Endothelial cell of umbilical vein (primary cell): ENCODE results near the gene PTPRF. TPM values are rescaled to one million over a fixed set of nuclear protein-coding genes. Genes with fewer than 3 reads are reported as not detected.

Experiments used
- BruUV-seq: library from RNA; stranded (reverse); fragments of 400-500 nt; replicated peaks from 2 replicates; lab custom pipeline; 2021; lab: Mats Ljungman, UMichigan
- CTCF ChIA-PET: fragments of 300-600, 350-600 bp; sonication (Branson Sonifier 250); formaldehyde crosslinking; loops from one replicate; lab custom pipeline; 2021; ENCODE audit warnings: antibody characterized with exemption, inconsistent platforms; lab: Charles Lee
- POLR2A ChIA-PET: fragments of 300-600, 350-600 bp; sonication (Branson Sonifier 250); formaldehyde crosslinking; loops from one replicate; lab custom pipeline; 2021; ENCODE audit warnings: antibody characterized with exemption, inconsistent platforms; lab: Charles Lee
- DNase-seq: peaks from one replicate; pipeline ENCODE4 v3.0.0-alpha.2; 2011; ENCODE audit warnings: low read depth, low spot score
- FAIRE-seq: peaks from 2 replicates; lab custom pipeline; 2011; peaks lifted over from hg19 to GRCh38; lab: Jason Lieb, UNC
- H2AFZ ChIP-seq: 2 replicates; pipeline ENCODE4 v1.6.0; 2012; ENCODE audit warnings: low read depth, low read length, control low read depth, inconsistent platforms
- H3K27ac ChIP-seq: 2 replicates; pipeline ENCODE4 v1.5.1; 2011; ENCODE audit warnings: low read depth, mild to moderate bottlenecking, control low read depth, low read length, moderate library complexity; ENCODE audit not compliant: insufficient read depth
- H3K27me3 ChIP-seq, 2 experiments: 2 replicates each; pipeline versions ENCODE4 v1.6.0 to v1.6.1; 2011; ENCODE audit warnings: low read length in 2 of 2, mixed read lengths in 1 of 2; ENCODE audit not compliant: control insufficient read depth in 2 of 2, insufficient read depth in 2 of 2
- H3K36me3 ChIP-seq, 2 experiments: 2 replicates in 1 of 2; 3 replicates in 1 of 2; pipeline ENCODE4 v1.5.1; 2011; ENCODE audit warnings: low read length in 2 of 2, mild to moderate bottlenecking in 1 of 2, moderate library complexity in 1 of 2; ENCODE audit not compliant: control insufficient read depth in 2 of 2, insufficient read depth in 2 of 2; ENCODE audit errors: extremely low read depth in 1 of 2
- H3K4me1 ChIP-seq: 3 replicates; pipeline ENCODE4 v1.5.1; 2011; ENCODE audit warnings: mild to moderate bottlenecking, low read length; ENCODE audit not compliant: control insufficient read depth, insufficient read depth; ENCODE audit errors: extremely low read depth
- H3K4me2 ChIP-seq: 2 replicates; pipeline ENCODE4 v1.6.1; 2011; ENCODE audit warnings: low read length, control low read depth, mixed read lengths; ENCODE audit not compliant: insufficient read depth
- H3K4me3 ChIP-seq, 3 experiments: fragments of 200-600 bp in 1 of 3; sonication (generic), shearing (Covaris generic) in 1 of 3; replicated peaks in 1 of 3; 2 replicates each; pipeline ENCODE4 v1.5.1; 2011 to 2016; ENCODE audit warnings: control low read depth in 3 of 3, low read length in 3 of 3, mild to moderate bottlenecking in 2 of 3, inconsistent platforms in 1 of 3, low read depth in 1 of 3, moderate library complexity in 1 of 3; ENCODE audit not compliant: insufficient read depth in 1 of 3
- H3K79me2 ChIP-seq: 2 replicates; pipeline ENCODE4 v1.6.0; 2012; ENCODE audit warnings: low read length, inconsistent platforms; ENCODE audit not compliant: control insufficient read depth, insufficient read depth
- H3K9ac ChIP-seq: replicated peaks from 2 replicates; pipeline ENCODE3; 2011; ENCODE audit warnings: low read length, control low read depth; ENCODE audit not compliant: insufficient read depth; ENCODE audit errors: extremely low read depth
- H3K9me1 ChIP-seq: replicated peaks from 3 replicates; pipeline ENCODE4 v1.6.0; 2011; ENCODE audit warnings: mild to moderate bottlenecking, low read length; ENCODE audit not compliant: control insufficient read depth, insufficient read depth; ENCODE audit errors: extremely low read depth
- H3K9me3 ChIP-seq: replicated peaks from 2 replicates; pipeline ENCODE4 v1.5.1; 2012; ENCODE audit warnings: low read length, inconsistent platforms; ENCODE audit not compliant: control insufficient read depth, insufficient read depth
- H4K20me1 ChIP-seq: replicated peaks from 2 replicates; pipeline ENCODE3; 2011; ENCODE audit warnings: mild to moderate bottlenecking, low read length; ENCODE audit not compliant: control insufficient read depth, insufficient read depth; ENCODE audit errors: extremely low read depth
- CTCF ChIP-seq, 2 donors: IDR thresholded peaks; 1 replicate in 1 of 2; 2 replicates in 1 of 2; pipeline ENCODE4 v1.5.1; 2011; ENCODE audit warnings: low read length in 2 of 2, mild to moderate bottlenecking in 2 of 2, moderate library complexity in 2 of 2, control low read depth in 1 of 2, inconsistent platforms in 1 of 2, low read depth in 1 of 2; ENCODE audit not compliant: insufficient read depth in 1 of 2; ENCODE audit errors: extremely low read depth in 1 of 2
- EZH2 ChIP-seq: IDR thresholded peaks from 2 replicates; pipeline ENCODE4 v1.6.1; 2012; ENCODE audit warnings: borderline replicate concordance, low read depth, mild to moderate bottlenecking, moderate library complexity, low read length, inconsistent platforms; ENCODE audit not compliant: severe bottlenecking
- FOS ChIP-seq: IDR thresholded peaks from 2 replicates; pipeline ENCODE4 v1.6.1; 2011; ENCODE audit warnings: mild to moderate bottlenecking, low read length, moderate library complexity, borderline replicate concordance; ENCODE audit not compliant: insufficient read depth
- GATA2 ChIP-seq: IDR thresholded peaks from 2 replicates; pipeline ENCODE4 v1.7.0; 2011; ENCODE audit warnings: low read depth, mild to moderate bottlenecking, moderate library complexity, mixed read lengths, low read length; ENCODE audit not compliant: insufficient read length, insufficient read depth
- JUN ChIP-seq: IDR thresholded peaks from 2 replicates; pipeline ENCODE4 v1.6.1; 2011; ENCODE audit warnings: borderline replicate concordance, low read depth; ENCODE audit not compliant: insufficient read length, insufficient read depth
- MAX ChIP-seq: IDR thresholded peaks from 2 replicates; pipeline ENCODE4 v1.6.1; 2011; ENCODE audit not compliant: insufficient read depth, insufficient read length
- MYC ChIP-seq: IDR thresholded peaks from one replicate; pipeline ENCODE4 v1.6.1; 2011; ENCODE audit warnings: mild to moderate bottlenecking, low read depth, low read length
- POLR2A ChIP-seq: IDR thresholded peaks from 2 replicates; pipeline ENCODE4 v1.6.1; 2012; ENCODE audit warnings: low read depth, mild to moderate bottlenecking, control low read depth, low read length
- POLR2AphosphoS5 ChIP-seq: IDR thresholded peaks from 2 replicates; pipeline ENCODE4 v1.6.1; 2012; ENCODE audit warnings: low read depth, mild to moderate bottlenecking, control low read depth, low read length, moderate library complexity; ENCODE audit not compliant: insufficient read depth
- dilution Hi-C: fragments of 300-500 bp; cut with MboI; formaldehyde crosslinking; loops from one replicate; pipeline ENCODE4 v1.15.0; 2019; ENCODE audit warnings: low sequenced_read_pairs; ENCODE audit not compliant: extremely low pct_ligation_motif_present
- intact Hi-C: fragments of 100-400 bp; cut with micrococcal nuclease; formaldehyde crosslinking; loops from one replicate; pipeline ENCODE4 v1.10.0; 2022
- polyA plus RNA-seq, 4 experiments: library from polyadenylated mRNA; depleted of rRNA in 3 of 4; stranded (reverse) in 3 of 4; unstranded in 1 of 4; fragments of >200 nt; gene quantifications; 2 replicates each; pipeline versions ENCODE4 v1.2.1 to v1.2.3, GENCODE V29; 2011 to 2012; ENCODE audit warnings: missing spikeins in 1 of 4
- total RNA-seq: library from RNA; stranded (reverse); gene quantifications from 2 replicates; pipeline ENCODE4 v1.2.3, GENCODE V29; 2021

The PTPRF gene
- total and polyA plus RNA-seq, 2 donors (not counting 3 experiments of a cell fraction or from before 2014, with no cell fraction given), result 217 to 338 TPM

- no TSS peak for BruUV-seq
Observed at GRCh38 chr1:43583058-43583457, 52.4 kb downstream of the PTPRF start.

More at GRCh38 chr1:43583058-43583457, 52.4 kb downstream of the PTPRF start:
- Histone ChIP-seq H3K27ac (no peak overlapping the region), H3K27me3 (no peaks in the 10 kb centered on the region), H3K9me3 (no peaks in the 10 kb centered on the region), H3K9me1 (no peaks in the 10 kb centered on the region), H3K36me3 (peaks cover 3 to 51% of the 10 kb centered on the region in 2 experiments), H3K4me1 (peaks cover 3% of the 10 kb centered on the region), H2AFZ (no peak overlapping the region), H3K4me3 (no peak overlapping the region), H4K20me1 (no peaks in the 10 kb centered on the region), H3K79me2 (no peaks in the 10 kb centered on the region), H3K9ac (no peak overlapping the region), H3K4me2 (no peak overlapping the region)
- intact Hi-C loops, result loop anchor here (2.0 to 5.0 kb wide), 2 partner anchors 44 to 51 kb away; partner anchors contain the start of gene PTPRF
- ChIA-PET POLR2A (no interaction called here), CTCF (interaction anchor here (1.9 kb wide), 1 partner anchor 29 kb away, joined by 6 read pairs; no protein-coding TSS in a partner anchor)
- no peak for DNase-seq
- dilution Hi-C loops, result no loop called here
- FAIRE-seq, result no peak
- TF ChIP-seq GATA2, result no peak
- no peak for TF ChIP-seq MYC
- TF ChIP-seq POLR2A, result no peak
- TF ChIP-seq POLR2AphosphoS5, result no peak
- no peak for TF ChIP-seq EZH2
- no peak for TF ChIP-seq JUN
- TF ChIP-seq FOS, result no peak
- TF ChIP-seq MAX, result no peak
- no peak for TF ChIP-seq CTCF (IDR thresholded peaks at IDR 0.05; ENCODE audit: extremely low read depth in 1 of 2, insufficient read depth in 1 of 2, low read depth in 1 of 2, low read length in 2 of 2)
